ENCODE measurements around the gene PROS1. TPM values are rescaled to one million over a fixed set of nuclear protein-coding genes. Genes with fewer than 3 reads are reported as not detected.

Gene PROS1
- total and polyA plus RNA-seq, 2 donors (not counting 1 experiment from before 2014, with no cell fraction given), result 0.03 TPM; not detected in 1

DNA sequence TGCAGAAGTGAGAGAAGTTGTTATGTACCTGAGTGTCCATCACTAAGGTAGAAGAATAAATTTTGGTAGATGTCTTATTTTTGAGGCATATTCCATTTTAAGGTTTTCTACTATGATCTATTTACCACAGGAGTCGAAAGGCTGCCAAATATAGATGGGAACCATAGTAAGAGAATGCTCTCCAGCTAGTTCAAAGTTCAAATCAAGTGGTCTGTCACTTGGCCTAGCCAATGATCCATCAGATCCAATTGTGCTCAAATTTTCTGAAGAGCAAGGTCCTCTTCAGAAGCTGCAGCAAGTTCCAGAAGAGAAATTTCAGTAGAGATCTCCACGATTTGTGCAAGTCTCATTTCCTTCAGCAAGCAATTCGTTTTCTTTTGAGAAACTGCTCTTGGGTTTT, 10.9 kb downstream of the PROS1 start:
- Histone ChIP-seq H3K36me3 (replicated peaks in 1 of 2; ENCODE audit: control extremely low read depth in 1 of 2, control insufficient read depth in 1 of 2, extremely low read depth in 1 of 2, insufficient read depth in 2 of 2, low read length in 1 of 2) (no peaks in the 10 kb centered on the region), H3K9ac (ENCODE audit: low read length) (no peak overlapping the region), H3K9me3 (ENCODE audit: control extremely low read depth in 1 of 3, control insufficient read depth in 2 of 3, insufficient read depth in 1 of 3, low read length in 2 of 3) (peaks cover 0 to 4% (median 0%) of the 10 kb centered on the region in 3 donors), H2AFZ (ENCODE audit: insufficient read depth, low read depth, low read length, poor library complexity, severe bottlenecking) (no peak overlapping the region), H3K27me3 (replicated peaks in 1 of 4; ENCODE audit: control extremely low read depth in 1 of 4, control insufficient read depth in 3 of 4, insufficient read depth in 4 of 4, low read length in 3 of 4) (peaks cover 0 to 2% (median 0%) of the 10 kb centered on the region in 4 experiments), H3K79me2 (ENCODE audit: control insufficient read depth, insufficient read depth, low read length) (no peaks in the 10 kb centered on the region), H3K4me2 (replicated peaks; ENCODE audit: low read depth, low read length, poor library complexity, severe bottlenecking) (no peak overlapping the region), H3K4me3 (ENCODE audit: control extremely low read depth in 1 of 5, extremely low read depth in 1 of 5, insufficient read depth in 1 of 5, low read depth in 2 of 5, low read length in 4 of 5) (no peak overlapping the region), H3K27ac (ENCODE audit: low read length in 2 of 2) (no peak overlapping the region), H3K4me1 (ENCODE audit: control insufficient read depth in 2 of 2, insufficient read depth in 2 of 2, low read length in 2 of 2) (no peaks in the 10 kb centered on the region), H4K20me1 (ENCODE audit: control insufficient read depth, insufficient read depth, low read length, poor library complexity, severe bottlenecking) (no peaks in the 10 kb centered on the region)
- ATAC-seq (ENCODE audit: low read depth), result no peak
- DNase-seq, result no peak
- CTCF ChIA-PET, result no interaction called here
- POLR2A ChIA-PET, result no interaction called here
- no peak for TF ChIP-seq EZH2 (IDR thresholded peaks at IDR 0.05; ENCODE audit: borderline replicate concordance, insufficient read depth, low read depth, low read length, poor library complexity, severe bottlenecking)
- TF ChIP-seq, protein P1, sequence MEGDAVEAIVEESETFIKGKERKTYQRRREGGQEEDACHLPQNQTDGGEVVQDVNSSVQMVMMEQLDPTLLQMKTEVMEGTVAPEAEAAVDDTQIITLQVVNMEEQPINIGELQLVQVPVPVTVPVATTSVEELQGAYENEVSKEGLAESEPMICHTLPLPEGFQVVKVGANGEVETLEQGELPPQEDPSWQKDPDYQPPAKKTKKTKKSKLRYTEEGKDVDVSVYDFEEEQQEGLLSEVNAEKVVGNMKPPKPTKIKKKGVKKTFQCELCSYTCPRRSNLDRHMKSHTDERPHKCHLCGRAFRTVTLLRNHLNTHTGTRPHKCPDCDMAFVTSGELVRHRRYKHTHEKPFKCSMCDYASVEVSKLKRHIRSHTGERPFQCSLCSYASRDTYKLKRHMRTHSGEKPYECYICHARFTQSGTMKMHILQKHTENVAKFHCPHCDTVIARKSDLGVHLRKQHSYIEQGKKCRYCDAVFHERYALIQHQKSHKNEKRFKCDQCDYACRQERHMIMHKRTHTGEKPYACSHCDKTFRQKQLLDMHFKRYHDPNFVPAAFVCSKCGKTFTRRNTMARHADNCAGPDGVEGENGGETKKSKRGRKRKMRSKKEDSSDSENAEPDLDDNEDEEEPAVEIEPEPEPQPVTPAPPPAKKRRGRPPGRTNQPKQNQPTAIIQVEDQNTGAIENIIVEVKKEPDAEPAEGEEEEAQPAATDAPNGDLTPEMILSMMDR (IDR thresholded peaks at IDR 0.05), result no peak
- Mint-ChIP-seq H3K27ac (no peak overlapping the region), H3K4me1 (no peaks in the 10 kb centered on the region), H3K9me3 (ENCODE audit: insufficient read depth) (no peaks in the 10 kb centered on the region), H3K27me3 (peaks cover 10% of the 10 kb centered on the region), H3K4me3 (no peak overlapping the region)
- intact Hi-C loops (cut with micrococcal nuclease), result no loop called here
- 88% methylated on average over 3 of the region's 3 CpGs for WGBS (ENCODE audit: insufficient coverage)

GRCh38 chr3:93961489-93961888, 12.2 kb downstream of the PROS1 start:
- Histone ChIP-seq H3K4me1 (ENCODE audit: control insufficient read depth in 2 of 2, insufficient read depth in 2 of 2, low read length in 2 of 2) (no peaks in the 10 kb centered on the region), H3K79me2 (ENCODE audit: control insufficient read depth, insufficient read depth, low read length) (no peaks in the 10 kb centered on the region), H2AFZ (ENCODE audit: insufficient read depth, low read depth, low read length, poor library complexity, severe bottlenecking) (no peak overlapping the region), H3K9me3 (ENCODE audit: control extremely low read depth in 1 of 3, control insufficient read depth in 2 of 3, insufficient read depth in 1 of 3, low read length in 2 of 3) (peaks cover 0 to 4% (median 0%) of the 10 kb centered on the region in 3 donors), H3K36me3 (replicated peaks in 1 of 2; ENCODE audit: control extremely low read depth in 1 of 2, control insufficient read depth in 1 of 2, extremely low read depth in 1 of 2, insufficient read depth in 2 of 2, low read length in 1 of 2) (no peaks in the 10 kb centered on the region), H3K4me3 (ENCODE audit: control extremely low read depth in 1 of 5, extremely low read depth in 1 of 5, insufficient read depth in 1 of 5, low read depth in 2 of 5, low read length in 4 of 5) (no peak overlapping the region), H3K27ac (ENCODE audit: low read length in 2 of 2) (no peak overlapping the region), H3K27me3 (replicated peaks in 1 of 4; ENCODE audit: control extremely low read depth in 1 of 4, control insufficient read depth in 3 of 4, insufficient read depth in 4 of 4, low read length in 3 of 4) (peaks cover 0 to 2% (median 0%) of the 10 kb centered on the region in 4 experiments), H3K9ac (ENCODE audit: low read length) (no peak overlapping the region), H3K4me2 (replicated peaks; ENCODE audit: low read depth, low read length, poor library complexity, severe bottlenecking) (no peak overlapping the region), H4K20me1 (ENCODE audit: control insufficient read depth, insufficient read depth, low read length, poor library complexity, severe bottlenecking) (no peaks in the 10 kb centered on the region)
- ATAC-seq (ENCODE audit: low read depth), result no peak
- ChIA-PET POLR2A (no interaction called here), CTCF (no interaction called here)
- TF ChIP-seq, protein P1 (IDR thresholded peaks at IDR 0.05), result no peak
- no peak for TF ChIP-seq EZH2 (IDR thresholded peaks at IDR 0.05; ENCODE audit: borderline replicate concordance, insufficient read depth, low read depth, low read length, poor library complexity, severe bottlenecking)
- Mint-ChIP-seq H3K9me3 (ENCODE audit: insufficient read depth) (no peaks in the 10 kb centered on the region), H3K27me3 (peaks cover 10% of the 10 kb centered on the region), H3K4me1 (no peaks in the 10 kb centered on the region), H3K4me3 (no peak overlapping the region), H3K27ac (no peak overlapping the region)
- intact Hi-C loops (cut with micrococcal nuclease), result no loop called here
- no peak for DNase-seq
- 60% methylated on average over 1 of the region's 1 CpG for WGBS (ENCODE audit: insufficient coverage)
